ENCODE measurements around the gene OR2B6.

- TF ChIP-seq CTCF (IDR thresholded peaks at IDR 0.05) (no peak), POLR2A (IDR thresholded peaks at IDR 0.05) (no peak)
Measured at GRCh38 chr6:28000351-28001045, 43.5 kb downstream of the OR2B6 start.

Measured in Peyer's patch (tissue), 4 donors.